GM18498 (cell line): ENCODE data around the gene CDK5RAP2.
"Not testable (repeated sequence)": the region's sequence is repeated elsewhere in the genome, so short reads cannot be mapped to it uniquely, and the experiment has no call there.

ENCODE experiments used
- ATAC-seq: cut with Tn5 transposase; IDR thresholded peaks from one replicate; pipeline ENCODE4 v1.9.1; 2021; ENCODE audit warnings: mild to moderate bottlenecking, moderate library complexity; ENCODE audit not compliant: unreplicated experiment

CDK5RAP2 gene

GRCh38 chr9:120474591-120475243 is 105.2 kb downstream of the CDK5RAP2 start:
- no peak for ATAC-seq

- no peak for ATAC-seq
Observed at GRCh38 chr9:120473608-120474007, 106.4 kb downstream of the CDK5RAP2 start.

GRCh38 chr9:120465685-120466407 is 114.1 kb downstream of the CDK5RAP2 start:
- no peak for ATAC-seq

- no peak for ATAC-seq
Observed at GRCh38 chr9:120464887-120465421, 115.0 kb downstream of the CDK5RAP2 start.

DNA sequence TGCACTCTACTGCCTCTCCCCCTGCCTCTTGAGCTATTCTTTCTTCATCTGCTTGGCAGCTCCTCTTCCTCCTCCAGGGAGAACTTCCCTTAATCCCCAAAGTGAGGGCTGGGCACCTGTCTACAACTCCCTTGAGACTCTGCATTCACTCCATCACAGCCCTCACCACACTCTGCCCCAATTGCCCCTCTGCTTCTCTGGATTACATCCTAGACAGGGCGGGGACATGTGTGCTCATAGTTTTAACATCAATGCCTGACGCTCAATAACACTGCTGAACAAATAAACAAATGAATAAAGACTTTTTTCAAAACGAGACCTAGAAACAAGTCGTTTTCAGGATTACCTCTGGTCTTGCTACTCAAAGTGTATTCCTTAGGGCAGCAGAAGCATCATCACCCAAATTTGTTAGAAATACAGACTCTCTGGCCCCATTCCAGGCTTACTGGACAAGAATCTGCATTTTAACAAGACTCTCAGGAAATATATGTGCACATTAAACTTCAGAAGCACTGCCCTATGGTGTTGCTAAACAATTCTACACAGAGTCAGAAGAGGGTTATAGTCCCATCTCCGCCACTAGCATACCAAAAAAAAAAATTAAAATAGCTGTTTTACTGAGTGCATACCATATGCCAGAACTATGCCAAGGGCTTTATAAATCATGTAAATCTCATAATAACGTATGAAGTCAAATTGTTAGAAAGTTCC is 115.6 kb downstream of the CDK5RAP2 start:
- no peak for ATAC-seq

GRCh38 chr9:120463765-120464164 is 116.2 kb downstream of the CDK5RAP2 start:
- ATAC-seq = no peak

DNA sequence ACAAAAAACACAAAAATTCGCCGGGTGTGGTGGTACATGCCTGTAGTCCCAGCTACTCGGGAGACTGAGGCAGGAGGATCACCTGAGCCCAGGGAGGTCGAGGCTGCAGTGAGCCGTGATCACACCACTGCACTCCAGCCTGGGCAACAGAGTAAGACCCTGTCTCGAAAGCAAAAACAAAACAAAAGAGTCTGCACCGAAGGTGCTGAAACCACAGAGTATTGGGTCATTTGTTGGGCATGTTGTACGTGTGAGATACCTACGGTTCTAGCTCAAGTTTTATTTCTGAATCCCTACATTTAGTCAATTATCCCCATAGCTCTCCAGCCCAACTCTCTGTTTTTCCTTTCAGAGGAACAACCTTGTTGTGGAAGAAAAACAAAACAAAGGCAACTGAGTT is 118.3 kb downstream of the CDK5RAP2 start:
- not testable (repeated sequence) for ATAC-seq

DNA sequence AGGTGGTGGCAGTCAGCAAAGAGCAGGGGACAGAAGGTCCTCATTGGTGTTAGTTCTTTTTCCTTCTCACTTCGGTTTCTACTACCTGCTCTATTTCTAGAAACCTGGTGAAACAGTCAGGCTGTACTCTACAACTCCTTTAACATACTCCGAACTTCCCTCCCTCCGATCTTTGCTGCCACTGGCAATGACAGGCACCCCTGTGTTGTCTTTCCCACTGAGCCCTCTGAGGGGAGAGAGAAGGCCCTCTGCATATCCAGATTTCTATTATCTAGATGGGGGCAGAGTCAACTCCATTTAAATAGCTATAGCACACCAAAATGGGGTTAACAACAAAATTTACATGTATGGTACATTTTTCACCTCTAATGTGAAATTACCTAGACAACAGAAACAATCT is 123.7 kb downstream of the CDK5RAP2 start:
- ATAC-seq = no peak

DNA sequence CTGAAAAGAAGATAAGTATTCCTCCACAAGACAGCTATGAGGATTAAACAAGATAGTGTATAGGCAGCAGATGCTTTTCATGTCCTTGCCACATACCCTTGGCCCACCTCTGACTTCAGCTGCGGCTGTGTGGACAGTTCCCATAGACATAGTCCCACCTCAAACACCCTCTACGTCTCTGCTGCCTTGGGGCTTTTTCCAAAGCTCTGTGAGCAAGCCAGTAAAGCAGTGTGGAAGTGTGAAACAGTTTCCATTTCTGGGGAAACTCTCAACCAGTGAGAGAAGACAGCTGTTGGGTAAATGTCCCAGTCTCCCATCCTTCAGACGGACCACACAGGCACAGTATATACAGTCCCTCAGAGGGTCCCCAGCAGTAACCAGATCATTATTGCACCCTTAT is 125.5 kb downstream of the CDK5RAP2 start:
- ATAC-seq = no peak

GRCh38 chr9:120453792-120454191 is 126.2 kb downstream of the CDK5RAP2 start:
- no peak for ATAC-seq

GRCh38 chr9:120452631-120453030 is 127.3 kb downstream of the CDK5RAP2 start:
- no peak for ATAC-seq

GRCh38 chr9:120450916-120451315 is 129.1 kb downstream of the CDK5RAP2 start:
- no peak for ATAC-seq

DNA sequence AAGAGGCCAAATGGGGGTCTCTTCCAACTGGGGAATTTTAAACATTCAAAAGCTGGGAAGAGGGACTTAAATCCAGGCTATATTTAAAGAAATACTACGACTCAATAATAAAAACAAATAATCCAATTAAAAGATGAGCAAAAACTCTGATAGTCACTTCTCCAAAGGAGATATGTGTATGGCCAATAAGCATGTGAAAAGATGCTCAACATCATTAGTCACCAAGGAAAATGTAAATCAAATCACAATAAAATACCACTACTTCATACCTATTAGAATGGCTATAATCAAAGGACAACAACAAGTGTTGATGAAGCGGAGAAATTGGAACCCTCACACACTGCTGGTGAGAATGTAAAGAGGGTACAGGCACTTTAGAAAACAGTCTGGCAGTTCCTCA is 130.4 kb downstream of the CDK5RAP2 start:
- no peak for ATAC-seq

DNA sequence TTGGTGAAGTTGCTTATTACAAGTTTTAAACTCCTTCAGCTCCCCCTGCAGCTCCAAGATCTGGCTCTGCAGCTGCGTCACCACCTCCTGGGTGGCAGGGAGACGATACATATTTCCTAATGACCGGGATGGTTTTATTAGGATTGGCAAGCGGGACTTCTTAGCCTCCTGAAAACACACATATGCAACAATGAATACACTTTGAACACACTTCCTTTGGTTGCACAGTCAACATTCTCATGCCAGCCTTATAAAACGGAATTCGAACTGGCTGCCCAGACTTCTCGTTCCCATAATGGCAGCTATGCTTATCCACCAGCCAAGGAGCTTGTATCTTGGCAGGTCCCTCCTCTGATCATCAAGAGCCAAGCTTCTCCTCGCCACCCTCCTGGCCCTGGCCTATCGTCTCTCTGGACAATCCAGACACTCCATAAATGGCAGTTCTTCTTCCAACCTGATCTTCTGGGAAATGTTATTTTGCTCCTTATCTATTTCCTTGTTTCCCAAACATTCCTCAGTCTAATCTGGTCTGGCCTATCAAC is 131.9 kb downstream of the CDK5RAP2 start:
- no peak for ATAC-seq

- no peak for ATAC-seq
Observed at GRCh38 chr9:120446671-120447070, 133.3 kb downstream of the CDK5RAP2 start.

GRCh38 chr9:120443976-120444375 is 136.0 kb downstream of the CDK5RAP2 start:
- ATAC-seq = no peak

DNA sequence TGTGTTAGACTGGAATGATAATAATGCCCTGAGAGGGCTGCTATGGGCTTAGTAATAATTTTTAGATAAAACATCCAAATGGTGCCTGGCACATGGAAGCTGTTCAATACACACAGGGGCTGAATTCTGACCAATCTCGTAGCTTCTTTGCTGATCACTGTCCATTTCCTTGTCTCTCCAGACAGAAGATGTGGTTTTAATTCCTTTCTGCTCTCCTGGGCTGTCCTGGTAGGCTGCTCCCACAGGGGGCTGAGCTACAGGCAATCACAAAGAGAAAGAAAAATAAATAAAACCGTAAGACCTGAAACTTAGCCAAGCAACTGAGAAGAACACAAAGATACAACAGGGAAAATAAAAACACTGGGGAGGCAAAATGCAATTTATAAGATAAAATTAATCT is 136.5 kb downstream of the CDK5RAP2 start:
- ATAC-seq = no peak

GRCh38 chr9:120442308-120442995 is 137.5 kb downstream of the CDK5RAP2 start:
- ATAC-seq = no peak

DNA sequence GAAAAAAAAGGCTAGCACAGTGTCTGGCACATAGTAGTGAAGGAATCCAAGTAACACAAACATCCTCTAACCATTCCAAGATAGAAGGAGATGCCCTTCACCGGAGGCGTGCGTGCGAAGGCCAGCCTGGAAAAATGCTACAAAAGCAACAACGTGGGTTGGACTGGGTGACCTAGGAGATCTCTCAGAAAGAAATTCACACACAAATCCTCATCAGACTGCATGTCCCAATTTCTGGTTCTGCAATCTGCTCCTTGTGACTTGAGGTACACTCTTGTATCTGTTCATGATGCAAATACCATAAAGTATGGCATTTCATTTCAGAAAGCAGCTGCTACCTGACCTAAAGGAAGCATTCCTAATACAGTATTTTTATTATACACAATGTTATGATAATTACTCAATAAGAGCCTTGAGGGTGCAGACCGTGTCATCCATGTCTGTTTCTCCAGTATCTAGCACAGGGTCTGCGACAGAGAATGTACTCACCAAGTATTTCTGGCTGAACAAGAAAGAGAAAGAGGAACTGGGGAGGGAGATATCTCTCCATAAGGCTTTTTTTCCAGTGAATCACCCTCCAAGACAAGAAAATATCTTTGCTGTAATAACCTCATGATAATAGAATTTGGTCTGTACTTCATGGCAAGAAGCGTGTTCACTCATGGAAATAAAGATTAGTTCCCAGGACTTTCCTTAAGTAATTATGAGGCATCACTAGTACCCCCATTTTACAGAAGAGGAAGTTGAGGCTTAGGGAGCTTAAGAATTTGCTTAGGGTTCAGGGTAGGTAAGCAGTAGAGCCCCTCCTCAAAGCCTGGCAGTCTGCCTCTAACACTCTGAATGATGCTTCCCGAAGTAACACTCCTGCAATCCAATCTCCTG is 138.3 kb downstream of the CDK5RAP2 start:
- no peak for ATAC-seq

- no peak for ATAC-seq
Observed at GRCh38 chr9:120440791-120441190, 139.2 kb downstream of the CDK5RAP2 start.
